ENCODE measurements around the gene PJA2. TPM values are rescaled to one million over a fixed set of nuclear protein-coding genes. Genes with fewer than 3 reads are reported as not detected.

The PJA2 gene
- total RNA-seq, 2 experiments from 2014 or later: 66.1 to 67.1 TPM

DNA sequence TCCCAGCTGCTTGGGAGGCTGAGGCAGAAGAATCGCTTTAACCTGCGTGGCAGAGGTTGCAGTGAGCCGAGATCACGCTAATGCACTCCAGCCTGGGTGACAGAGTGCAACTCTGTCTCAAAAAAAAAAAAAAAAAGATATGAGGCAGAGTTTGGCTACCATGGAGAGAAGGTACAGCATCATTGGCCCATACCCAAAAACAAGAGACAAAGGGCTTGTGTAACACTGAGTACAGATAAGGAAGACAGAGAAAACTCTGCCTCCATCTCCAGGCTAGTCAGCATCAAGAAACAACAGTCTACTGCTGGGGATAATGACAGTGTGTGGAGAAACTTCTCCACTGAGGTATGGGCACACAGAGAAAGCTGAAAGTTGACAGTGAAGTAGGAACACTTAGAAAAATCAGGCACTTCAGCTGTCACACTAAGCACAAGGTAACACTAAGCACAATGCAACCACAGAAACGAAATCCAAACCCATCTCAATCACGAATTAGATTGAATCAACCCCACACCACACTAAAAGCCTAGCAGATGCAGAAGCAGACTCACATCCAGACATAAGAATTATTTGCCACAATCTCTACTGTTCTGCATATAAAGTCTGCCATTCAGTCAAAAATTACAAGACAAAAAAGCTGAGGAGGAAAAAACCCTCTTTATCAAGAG is 10.5 kb downstream of the PJA2 start:
- no peak for DNase-seq
- H3K27ac Mint-ChIP-seq: no peak overlapping the region

GRCh38 chr5:109396965-109397364 is 12.8 kb downstream of the PJA2 start:
- Mint-ChIP-seq H3K4me1 (peaks cover 20% of the 10 kb centered on the region), H3K27me3 (no peaks in the 10 kb centered on the region), H3K4me3 (no peak overlapping the region), H3K27ac (no peak overlapping the region), H3K9me3 (no peaks in the 10 kb centered on the region), H3K36me3 (ENCODE audit: low read depth) (peaks cover 38% of the 10 kb centered on the region)
- DNase-seq: no peak
- ChIA-PET CTCF (no interaction called here), POLR2A (no interaction called here)

More for the DNA sequence above, 10.5 kb downstream of the PJA2 start:
- ChIA-PET POLR2A (interaction anchor here (0.7 kb wide), 1 partner anchor 10 kb away, joined by 3 read pairs; no protein-coding TSS in a partner anchor), CTCF (no interaction called here)
- Mint-ChIP-seq H3K4me3 (no peak overlapping the region), H3K4me1 (peaks cover 32% of the 10 kb centered on the region), H3K9me3 (no peaks in the 10 kb centered on the region), H3K27me3 (no peaks in the 10 kb centered on the region), H3K36me3 (ENCODE audit: low read depth) (peaks cover 27% of the 10 kb centered on the region)

DNA sequence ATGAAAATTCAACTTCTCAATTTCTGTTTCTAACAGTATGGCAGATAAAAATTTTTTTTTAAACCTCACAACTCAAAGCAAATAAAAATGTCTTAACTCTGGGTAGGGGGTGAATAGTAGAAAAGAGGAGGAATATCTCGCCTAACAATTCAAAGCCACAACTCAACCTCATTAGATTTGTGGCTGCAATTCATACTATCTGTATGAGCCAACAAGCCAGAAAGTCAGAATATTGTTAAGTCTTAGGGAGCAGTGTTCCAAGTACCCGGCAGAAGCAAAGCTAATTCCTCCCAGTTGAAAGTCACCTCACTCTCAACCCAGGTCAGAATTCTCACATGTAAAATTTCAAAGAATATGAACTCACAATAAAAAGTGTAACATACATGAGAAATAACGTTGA is 15.0 kb downstream of the PJA2 start:
- H3K36me3 Mint-ChIP-seq (ENCODE audit: low read depth): peaks cover 50% of the 10 kb centered on the region
- CTCF ChIA-PET: no interaction called here
- no peak overlapping the region for H3K4me3 Mint-ChIP-seq
- DNase-seq: no peak
- H3K9me3 Mint-ChIP-seq: no peaks in the 10 kb centered on the region
- POLR2A ChIA-PET: no interaction called here
- H3K27me3 Mint-ChIP-seq: no peaks in the 10 kb centered on the region
- H3K4me1 Mint-ChIP-seq: peaks cover 18% of the 10 kb centered on the region
- no peak overlapping the region for H3K27ac Mint-ChIP-seq

- ChIA-PET CTCF (no interaction called here), POLR2A (no interaction called here)
- peaks cover 44% of the 10 kb centered on the region for H3K36me3 Mint-ChIP-seq (ENCODE audit: low read depth)
- H3K4me3 Mint-ChIP-seq: no peak overlapping the region
- DNase-seq: no peak
- H3K27me3 Mint-ChIP-seq: no peaks in the 10 kb centered on the region
- H3K4me1 Mint-ChIP-seq: peaks cover 11% of the 10 kb centered on the region
- no peak overlapping the region for H3K27ac Mint-ChIP-seq
- no peaks in the 10 kb centered on the region for H3K9me3 Mint-ChIP-seq
Observed at GRCh38 chr5:109390188-109390587, 19.6 kb downstream of the PJA2 start.

DNA sequence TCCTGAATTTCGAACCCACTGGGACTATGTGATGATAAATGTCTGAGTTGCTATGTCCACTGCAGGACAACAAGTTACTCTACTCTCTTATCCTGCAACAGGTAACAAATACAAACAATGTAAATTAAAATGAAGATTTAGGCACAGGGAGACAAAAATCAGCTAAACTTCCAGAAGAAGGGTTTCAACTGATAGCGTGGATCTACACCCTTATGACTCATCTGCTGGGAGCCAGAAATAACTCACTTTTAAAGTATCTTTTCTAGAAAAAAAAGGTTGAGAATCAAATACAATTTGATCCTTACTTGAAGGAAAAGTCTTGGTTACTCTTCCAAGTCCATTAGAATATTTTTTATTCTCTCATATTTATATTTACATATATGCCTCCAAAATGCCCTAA is 21.4 kb downstream of the PJA2 start:
- H3K27me3 Mint-ChIP-seq: no peaks in the 10 kb centered on the region
- H3K27ac Mint-ChIP-seq: no peak overlapping the region
- peaks cover 9% of the 10 kb centered on the region for H3K4me1 Mint-ChIP-seq
- ChIA-PET POLR2A (no interaction called here), CTCF (no interaction called here)
- H3K4me3 Mint-ChIP-seq: no peak overlapping the region
- H3K9me3 Mint-ChIP-seq: no peaks in the 10 kb centered on the region
- DNase-seq: no peak
- H3K36me3 Mint-ChIP-seq (ENCODE audit: low read depth): peaks cover 42% of the 10 kb centered on the region

GRCh38 chr5:109387408-109387974 is 22.3 kb downstream of the PJA2 start:
- POLR2A ChIA-PET: no interaction called here
- H3K9me3 Mint-ChIP-seq: no peaks in the 10 kb centered on the region
- H3K4me1 Mint-ChIP-seq: peaks cover 9% of the 10 kb centered on the region

DNA sequence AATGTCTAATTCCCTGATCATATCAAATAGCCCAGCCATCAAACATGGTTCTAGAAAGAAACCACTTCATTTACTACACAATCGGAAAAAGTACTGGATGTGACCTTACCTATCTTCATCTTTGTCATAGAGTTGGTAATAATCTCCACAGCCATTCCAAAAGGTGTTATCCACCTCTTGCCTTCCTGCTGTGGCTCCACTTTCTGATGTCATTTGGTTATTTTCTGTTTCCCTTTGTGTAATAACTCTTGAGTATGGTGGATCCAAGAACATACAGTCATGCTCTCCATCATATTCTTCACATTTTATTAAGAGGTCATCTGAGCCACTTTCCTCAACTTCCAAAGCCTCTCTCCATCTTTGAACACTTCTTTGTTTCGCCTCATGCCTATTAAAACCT is 31.7 kb downstream of the PJA2 start:
- peaks cover 53% of the 10 kb centered on the region for H3K36me3 Mint-ChIP-seq (ENCODE audit: low read depth)
- no peak for DNase-seq
- ChIA-PET POLR2A (no interaction called here), CTCF (no interaction called here)
- H3K4me3 Mint-ChIP-seq: no peak overlapping the region
- H3K4me1 Mint-ChIP-seq: peaks cover 6% of the 10 kb centered on the region
- no peaks in the 10 kb centered on the region for H3K27me3 Mint-ChIP-seq
- H3K27ac Mint-ChIP-seq: no peak overlapping the region
- no peaks in the 10 kb centered on the region for H3K9me3 Mint-ChIP-seq

More at GRCh38 chr5:109387408-109387974, 22.3 kb downstream of the PJA2 start:
- H3K4me3 Mint-ChIP-seq: no peak overlapping the region
- DNase-seq: no peak
- H3K36me3 Mint-ChIP-seq (ENCODE audit: low read depth): peaks cover 39% of the 10 kb centered on the region
- no peaks in the 10 kb centered on the region for H3K27me3 Mint-ChIP-seq
- no peak overlapping the region for H3K27ac Mint-ChIP-seq
- CTCF ChIA-PET: no interaction called here

- no peak overlapping the region for H3K27ac Mint-ChIP-seq
- peaks cover 9% of the 10 kb centered on the region for H3K4me1 Mint-ChIP-seq
- DNase-seq: no peak
- no peak overlapping the region for H3K4me3 Mint-ChIP-seq
- H3K27me3 Mint-ChIP-seq: no peaks in the 10 kb centered on the region
- peaks cover 56% of the 10 kb centered on the region for H3K36me3 Mint-ChIP-seq (ENCODE audit: low read depth)
- ChIA-PET POLR2A (no interaction called here), CTCF (no interaction called here)
- H3K9me3 Mint-ChIP-seq: no peaks in the 10 kb centered on the region
Observed at GRCh38 chr5:109374625-109375024, 35.1 kb downstream of the PJA2 start.

GRCh38 chr5:109373932-109374331 is 35.8 kb downstream of the PJA2 start:
- Mint-ChIP-seq H3K9me3 (no peaks in the 10 kb centered on the region), H3K27ac (no peak overlapping the region), H3K4me3 (no peak overlapping the region), H3K4me1 (peaks cover 9% of the 10 kb centered on the region), H3K36me3 (ENCODE audit: low read depth) (peaks cover 55% of the 10 kb centered on the region), H3K27me3 (no peaks in the 10 kb centered on the region)
- DNase-seq: no peak
- ChIA-PET CTCF (no interaction called here), POLR2A (no interaction called here)

DNA sequence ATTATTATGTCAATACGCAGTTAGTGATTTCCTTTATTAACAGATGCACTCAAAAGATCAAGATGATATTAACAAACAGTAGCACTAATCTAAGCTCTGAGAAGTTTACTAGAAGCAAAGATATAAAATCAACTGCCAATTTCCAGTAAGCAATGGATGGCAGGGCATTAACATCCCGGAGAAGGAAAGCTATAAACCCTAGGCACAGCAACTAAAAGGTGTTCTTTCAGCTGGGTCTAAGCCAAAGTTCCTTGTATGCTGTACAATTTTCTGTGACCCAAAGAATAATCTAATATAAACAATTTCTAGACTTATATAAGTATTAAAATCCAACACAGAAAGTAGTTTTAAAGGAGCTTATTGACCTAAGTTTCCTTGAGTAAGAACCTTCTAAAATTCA is 39.4 kb downstream of the PJA2 start:
- Mint-ChIP-seq H3K27me3 (no peaks in the 10 kb centered on the region), H3K4me1 (peaks cover 3% of the 10 kb centered on the region), H3K9me3 (peaks cover 7% of the 10 kb centered on the region), H3K4me3 (no peak overlapping the region), H3K27ac (no peak overlapping the region), H3K36me3 (ENCODE audit: low read depth) (peaks cover 53% of the 10 kb centered on the region)
- DNase-seq: no peak
- ChIA-PET POLR2A (no interaction called here), CTCF (no interaction called here)

DNA sequence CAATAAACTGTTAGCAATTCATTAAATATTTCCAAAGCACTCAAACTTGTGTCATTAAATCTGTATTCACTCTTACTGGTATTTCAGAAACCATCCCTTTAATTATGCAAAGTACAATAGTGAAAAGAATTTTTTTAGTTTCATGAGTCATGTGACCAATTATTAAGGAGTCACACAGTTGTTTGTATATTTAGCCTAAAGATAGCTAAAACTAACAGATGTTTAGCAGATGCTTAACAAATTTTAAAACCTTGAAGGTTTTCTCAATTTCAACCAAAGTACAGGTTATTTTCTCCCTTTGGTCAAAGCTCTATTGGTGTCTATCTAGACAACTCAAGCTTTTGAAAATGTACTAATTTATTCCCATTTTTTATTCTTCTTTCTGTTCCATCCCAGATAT is 44.1 kb downstream of the PJA2 start:
- Mint-ChIP-seq H3K27me3 (no peaks in the 10 kb centered on the region), H3K27ac (no peak overlapping the region), H3K4me3 (no peak overlapping the region), H3K36me3 (ENCODE audit: low read depth) (peaks cover 66% of the 10 kb centered on the region), H3K4me1 (no peaks in the 10 kb centered on the region), H3K9me3 (peaks cover 7% of the 10 kb centered on the region)
- CTCF ChIA-PET: no interaction called here
- POLR2A ChIA-PET: interaction anchor here (2.0 kb wide), 1 partner anchor 44 kb away, joined by 7 read pairs; the partner anchor contains the start of gene PJA2
- no peak for DNase-seq

GRCh38 chr5:109364977-109365376 is 44.8 kb downstream of the PJA2 start:
- Mint-ChIP-seq H3K4me3 (no peak overlapping the region), H3K27me3 (no peaks in the 10 kb centered on the region), H3K4me1 (no peaks in the 10 kb centered on the region), H3K9me3 (peaks cover 7% of the 10 kb centered on the region), H3K36me3 (ENCODE audit: low read depth) (peaks cover 67% of the 10 kb centered on the region), H3K27ac (no peak overlapping the region)
- DNase-seq: no peak
- ChIA-PET CTCF (no interaction called here), POLR2A (interaction anchor here (0.7 to 2.0 kb wide), 2 partner anchors 45 to 408 kb away, joined by 3 to 7 read pairs; partner anchors contain the start of gene PJA2)

GRCh38 chr5:109359642-109360041 is 50.1 kb downstream of the PJA2 start:
- H3K9me3 Mint-ChIP-seq: no peaks in the 10 kb centered on the region

DNA sequence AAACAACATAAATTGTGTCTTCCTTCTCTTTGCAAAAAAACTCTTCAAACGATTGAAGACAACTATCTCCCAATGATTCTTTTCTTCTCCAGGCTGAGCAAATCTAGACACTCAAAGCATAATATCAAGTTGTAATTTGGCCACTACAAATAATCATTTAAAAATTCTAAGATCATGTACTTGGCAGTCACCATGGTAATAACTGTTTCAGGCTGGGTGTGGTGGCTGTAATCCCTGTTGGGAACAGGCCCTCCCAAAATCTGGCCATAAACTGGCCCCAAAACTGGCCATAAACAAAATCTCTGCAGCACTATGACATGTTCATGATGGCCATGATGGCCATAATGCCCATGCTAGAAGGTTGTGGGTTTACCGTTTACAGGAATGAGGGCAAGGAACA is 52.0 kb downstream of the PJA2 start:
- Mint-ChIP-seq H3K27me3 (no peaks in the 10 kb centered on the region), H3K27ac (no peak overlapping the region), H3K36me3 (ENCODE audit: low read depth) (peaks cover 40% of the 10 kb centered on the region), H3K4me3 (no peak overlapping the region), H3K9me3 (no peaks in the 10 kb centered on the region), H3K4me1 (no peaks in the 10 kb centered on the region)
- no peak for DNase-seq
- ChIA-PET POLR2A (no interaction called here), CTCF (no interaction called here)

More at GRCh38 chr5:109359642-109360041, 50.1 kb downstream of the PJA2 start:
- Mint-ChIP-seq H3K27ac (no peak overlapping the region), H3K27me3 (no peaks in the 10 kb centered on the region), H3K36me3 (ENCODE audit: low read depth) (peaks cover 49% of the 10 kb centered on the region), H3K4me3 (no peak overlapping the region), H3K4me1 (no peaks in the 10 kb centered on the region)
- POLR2A ChIA-PET: no interaction called here
- CTCF ChIA-PET: no interaction called here
- no peak for DNase-seq

Data from activated CD4-positive, alpha-beta memory T cell treated with anti-CD3 and anti-CD28 coated beads, Interleukin-2, amount 10 ng/mL, durations not matched to agents 7 days and 5 days (primary cell).